ENCODE data around the gene RFX1. TPM values are rescaled to one million over a fixed set of nuclear protein-coding genes. Genes with fewer than 3 reads are reported as not detected.

The RFX1 gene
- total and polyA plus RNA-seq, 2 experiments from 2014 or later, result 8.9 to 11.8 TPM

GRCh38 chr19:13918726-13919411 lies 87.3 kb downstream of the RFX1 start:
- Histone ChIP-seq H4K20me1 (replicated peaks; ENCODE audit: insufficient read depth) (peaks cover 4% of the 10 kb centered on the region), H3K4me2 (no peak overlapping the region), H2AFZ (no peak overlapping the region), H3F3A (replicated peaks; ENCODE audit: low read depth) (no peaks in the 10 kb centered on the region), H3K4me3 (no peak overlapping the region), H3K27ac (ENCODE audit: low read depth) (no peak overlapping the region), H3K4me1 (ENCODE audit: insufficient read depth) (no peaks in the 10 kb centered on the region), H3K79me2 (replicated peaks; ENCODE audit: insufficient read depth) (no peaks in the 10 kb centered on the region), H3K27me3 (ENCODE audit: insufficient read depth) (no peaks in the 10 kb centered on the region), H3K9me2 (ENCODE audit: insufficient read depth) (no peaks in the 10 kb centered on the region), H3K36me3 (ENCODE audit: insufficient read depth) (peaks cover 11% of the 10 kb centered on the region)
- DNase-seq (ENCODE audit: low spot score), result peak; percentile 50
- no peak for TF ChIP-seq ZNF331 (CRISPR knock-in tag; IDR thresholded peaks at IDR 0.05; ENCODE audit: low read depth)
- TF ChIP-seq EZH2 (IDR thresholded peaks at IDR 0.05; ENCODE audit: low read depth, unreplicated experiment), result no peak
- TF ChIP-seq ZNF462 (CRISPR knock-in tag; IDR thresholded peaks at IDR 0.05), result no peak
- no peak for TF ChIP-seq NANOG (IDR thresholded peaks at IDR 0.05; ENCODE audit: borderline replicate concordance)
- TF ChIP-seq, protein P1, sequence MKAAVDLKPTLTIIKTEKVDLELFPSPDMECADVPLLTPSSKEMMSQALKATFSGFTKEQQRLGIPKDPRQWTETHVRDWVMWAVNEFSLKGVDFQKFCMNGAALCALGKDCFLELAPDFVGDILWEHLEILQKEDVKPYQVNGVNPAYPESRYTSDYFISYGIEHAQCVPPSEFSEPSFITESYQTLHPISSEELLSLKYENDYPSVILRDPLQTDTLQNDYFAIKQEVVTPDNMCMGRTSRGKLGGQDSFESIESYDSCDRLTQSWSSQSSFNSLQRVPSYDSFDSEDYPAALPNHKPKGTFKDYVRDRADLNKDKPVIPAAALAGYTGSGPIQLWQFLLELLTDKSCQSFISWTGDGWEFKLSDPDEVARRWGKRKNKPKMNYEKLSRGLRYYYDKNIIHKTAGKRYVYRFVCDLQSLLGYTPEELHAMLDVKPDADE (IDR thresholded peaks at IDR 0.05), result no peak
- no peak for TF ChIP-seq ZNF114 (CRISPR knock-in tag; IDR thresholded peaks at IDR 0.05)
- TF ChIP-seq POLR2AphosphoS5 (IDR thresholded peaks at IDR 0.05; ENCODE audit: low read depth), result no peak
- TF ChIP-seq JUNB (IDR thresholded peaks at IDR 0.05; ENCODE audit: unreplicated experiment), result no peak
- Mint-ChIP-seq H3K27me3 (ENCODE audit: insufficient read depth, low read depth, poor library complexity) (peaks cover 5% of the 10 kb centered on the region), H3K9me3 (peaks cover 9% of the 10 kb centered on the region; the same call in 2 of the 3 replicates), H3K36me3 (ENCODE audit: low read depth) (peaks cover 63% of the 10 kb centered on the region), H3K4me3 (no peak overlapping the region), H3K4me1 (no peaks in the 10 kb centered on the region), H3K27ac (no peak overlapping the region)
- peak; percentile 82 for ATAC-seq
